Epithelial cell of proximal tubule (primary cell): ENCODE data around the gene IL32. TPM values are rescaled to one million over a fixed set of nuclear protein-coding genes. Genes with fewer than 3 reads are reported as not detected.

Experiments used
- DNase-seq: peaks from one replicate; pipeline ENCODE4 v3.0.0-alpha.2; 2011; ENCODE audit warnings: low read depth
- H3K4me3 ChIP-seq: 2 replicates; pipeline ENCODE4 v1.5.1; 2011; ENCODE audit warnings: low read depth, mild to moderate bottlenecking, low read length
- CTCF ChIP-seq: conservative IDR thresholded peaks from 2 replicates; pipeline ENCODE4 v1.5.1; 2012; ENCODE audit warnings: low read depth, mild to moderate bottlenecking, low read length
- total RNA-seq: library from RNA; depleted of rRNA; stranded (reverse); fragments of >200 nt; gene quantifications from 2 replicates; pipeline ENCODE4 v1.2.3, GENCODE V29; 2015

The IL32 gene
- total RNA-seq, 1 donor from 2014 or later: 747 TPM

GRCh38 chr16:3092501-3092941 is 27.1 kb downstream of the IL32 start:
- DNase-seq: no peak
- no peak for TF ChIP-seq CTCF

GRCh38 chr16:3094289-3095027 is 29.0 kb downstream of the IL32 start:
- TF ChIP-seq CTCF: peak; percentile 71
- no peak overlapping the region for H3K4me3 ChIP-seq
- DNase-seq: no peak

More at GRCh38 chr16:3092501-3092941, 27.1 kb downstream of the IL32 start:
- H3K4me3 ChIP-seq: no peak overlapping the region

GRCh38 chr16:3095869-3096268 is 30.4 kb downstream of the IL32 start:
- DNase-seq: no peak
- H3K4me3 ChIP-seq: no peak overlapping the region
- peak; percentile 34 for TF ChIP-seq CTCF

GRCh38 chr16:3096362-3096761 is 30.9 kb downstream of the IL32 start:
- TF ChIP-seq CTCF: no peak
- no peak for DNase-seq
- no peak overlapping the region for H3K4me3 ChIP-seq

- no peak for TF ChIP-seq CTCF
- no peak overlapping the region for H3K4me3 ChIP-seq
- no peak for DNase-seq
Measured at GRCh38 chr16:3097266-3097665, 31.8 kb downstream of the IL32 start.

- no peak for DNase-seq
- TF ChIP-seq CTCF: no peak
- peak within 1 kb of the TSS; percentile 4 for H3K4me3 ChIP-seq
Measured at GRCh38 chr16:3098459-3099394, 33.3 kb downstream of the IL32 start, which contains the start of gene ZSCAN10. Gene ZSCAN10, minus strand, starts transcription at chr16:3099294. Its CDS starts 6,357 bp downstream, at chr16:3092937.
